Measurements from ENCODE around the gene FRAT1.

Gene FRAT1

DNA sequence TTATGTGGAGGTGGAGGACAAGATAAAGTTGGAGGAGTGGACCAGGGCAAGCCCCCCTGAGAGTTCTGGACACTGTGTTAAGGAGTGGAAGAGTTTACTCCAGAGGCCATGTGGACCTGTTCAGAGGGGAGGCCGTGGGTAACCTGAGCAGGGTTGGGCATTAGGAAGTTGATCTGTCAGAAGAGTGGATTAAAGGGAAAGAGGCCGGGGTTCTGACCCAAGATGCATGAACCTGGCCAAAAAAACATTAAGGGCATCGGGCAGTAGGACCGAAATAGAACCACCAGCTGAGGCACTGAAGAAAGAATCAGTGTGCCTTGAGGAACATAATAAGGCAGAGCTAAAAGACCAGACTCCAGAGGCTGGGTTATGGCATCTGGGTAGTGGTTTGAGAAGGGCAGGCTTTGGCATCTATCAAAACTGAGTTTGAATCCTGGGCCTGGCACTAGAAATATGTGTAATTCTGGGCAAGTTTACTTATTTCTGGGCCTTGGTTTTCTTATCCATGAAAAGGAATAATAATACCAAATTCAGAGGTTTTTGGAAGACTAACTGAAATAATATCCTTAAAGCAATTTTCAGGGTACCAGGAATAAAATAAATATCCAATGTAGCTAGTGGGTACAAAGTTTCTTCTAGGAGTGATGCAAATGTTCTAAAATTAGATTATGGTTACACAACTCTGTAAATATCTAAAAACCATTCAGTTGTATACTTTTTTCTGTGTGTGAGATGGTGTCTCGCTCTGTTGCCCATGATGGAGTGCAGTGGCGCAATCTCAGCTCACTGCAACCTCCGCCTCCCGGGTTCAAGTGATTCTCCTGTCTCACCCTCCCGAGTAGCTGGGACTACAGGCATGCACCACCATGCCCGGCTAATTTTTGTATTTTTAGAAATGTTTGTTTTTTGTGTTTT is 10.9 kb upstream of the FRAT1 start:
- DNase-seq: peak in 1 of 2 donors; percentile 24

DNA sequence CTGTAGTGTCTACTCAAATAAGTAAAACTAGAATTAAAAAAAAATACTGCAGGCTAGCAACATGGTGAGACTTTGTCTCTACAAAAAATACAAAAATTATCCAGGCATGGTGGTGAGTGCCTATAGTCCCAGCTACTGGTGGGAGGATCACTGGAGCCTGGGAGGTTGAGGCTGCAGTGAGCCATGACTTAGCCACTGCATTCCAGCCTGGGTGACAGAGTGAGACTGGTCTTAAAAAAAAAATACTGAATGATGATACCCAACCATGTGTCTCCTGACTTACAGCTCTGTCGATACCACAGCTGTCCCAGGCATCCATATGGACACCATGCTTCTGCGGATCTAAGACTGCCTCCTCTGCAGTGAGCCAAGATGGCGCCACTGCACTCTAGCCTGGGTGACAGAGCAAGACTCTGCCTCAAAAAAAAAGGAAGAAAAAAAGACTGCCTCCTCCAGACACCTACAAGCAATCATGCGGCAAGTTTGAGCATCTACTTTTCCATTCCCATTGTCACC is 7.9 kb upstream of the FRAT1 start:
- DNase-seq: no peak

DNA sequence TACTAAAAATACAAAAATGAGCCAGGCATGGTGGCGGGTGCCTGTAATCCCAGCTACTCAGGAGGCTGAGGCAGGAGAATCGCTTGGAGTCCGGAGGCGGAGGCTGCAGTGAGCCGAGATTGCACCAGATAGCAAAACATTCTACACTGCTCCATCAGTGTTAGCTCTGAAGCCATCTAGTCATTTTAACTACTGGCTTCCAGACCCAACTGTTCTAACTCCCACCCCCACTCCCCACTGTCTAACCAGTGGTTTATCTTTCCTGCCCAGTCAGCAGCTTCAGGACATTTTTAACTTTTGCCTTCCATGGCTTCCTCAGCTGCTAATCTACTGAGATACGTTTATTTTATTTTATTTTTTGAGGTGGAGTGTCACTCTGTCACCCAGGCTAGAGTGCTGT is 6.2 kb upstream of the FRAT1 start:
- no peak for DNase-seq

DNA sequence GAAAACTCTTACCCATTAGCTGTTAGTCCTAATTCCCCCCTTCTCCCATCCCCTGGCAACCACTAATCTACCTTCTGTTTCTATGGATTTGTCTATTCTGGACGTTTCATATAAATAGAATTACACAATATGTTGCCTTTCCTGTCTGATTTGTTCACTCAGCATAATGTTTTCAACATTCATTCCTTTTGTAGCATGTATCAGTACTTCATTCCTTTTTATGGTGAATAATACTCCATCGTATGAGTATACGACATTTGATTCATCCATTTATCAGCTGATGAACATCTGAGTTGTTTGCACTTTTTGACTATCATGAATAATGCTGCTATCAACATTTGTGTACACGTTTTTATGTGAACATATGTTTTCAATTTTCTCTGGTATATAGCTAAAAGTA is 4.4 kb upstream of the FRAT1 start:
- peak in 1 of 2 donors; percentile 30 for DNase-seq

DNA sequence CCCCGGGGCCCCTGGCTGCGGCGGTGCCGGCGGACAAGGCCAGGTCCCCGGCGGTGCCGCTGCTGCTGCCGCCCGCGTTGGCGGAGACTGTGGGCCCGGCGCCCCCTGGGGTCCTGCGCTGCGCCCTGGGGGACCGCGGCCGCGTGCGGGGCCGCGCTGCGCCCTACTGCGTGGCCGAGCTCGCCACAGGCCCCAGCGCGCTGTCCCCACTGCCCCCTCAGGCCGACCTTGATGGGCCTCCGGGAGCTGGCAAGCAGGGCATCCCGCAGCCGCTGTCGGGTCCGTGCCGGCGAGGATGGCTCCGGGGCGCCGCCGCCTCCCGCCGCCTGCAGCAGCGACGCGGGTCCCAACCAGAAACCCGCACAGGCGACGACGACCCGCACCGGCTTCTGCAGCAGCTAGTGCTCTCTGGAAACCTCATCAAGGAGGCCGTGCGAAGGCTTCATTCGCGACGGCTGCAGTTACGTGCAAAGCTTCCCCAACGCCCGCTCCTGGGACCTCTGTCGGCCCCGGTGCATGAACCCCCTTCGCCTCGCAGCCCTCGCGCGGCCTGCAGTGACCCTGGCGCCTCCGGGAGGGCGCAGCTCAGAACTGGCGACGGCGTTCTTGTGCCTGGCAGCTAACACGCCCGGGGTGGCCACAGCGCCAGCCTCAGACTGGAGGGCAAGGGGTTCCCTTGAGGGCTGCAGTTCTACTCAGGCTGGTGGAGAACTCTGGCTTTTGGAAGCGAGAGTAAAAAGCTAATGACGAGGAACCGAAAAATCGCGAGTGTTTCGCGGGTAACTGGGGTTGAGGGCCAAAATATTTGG is 804 bp downstream of the FRAT1 start:
- DNase-seq: peak; percentile 66 to 69

DNA sequence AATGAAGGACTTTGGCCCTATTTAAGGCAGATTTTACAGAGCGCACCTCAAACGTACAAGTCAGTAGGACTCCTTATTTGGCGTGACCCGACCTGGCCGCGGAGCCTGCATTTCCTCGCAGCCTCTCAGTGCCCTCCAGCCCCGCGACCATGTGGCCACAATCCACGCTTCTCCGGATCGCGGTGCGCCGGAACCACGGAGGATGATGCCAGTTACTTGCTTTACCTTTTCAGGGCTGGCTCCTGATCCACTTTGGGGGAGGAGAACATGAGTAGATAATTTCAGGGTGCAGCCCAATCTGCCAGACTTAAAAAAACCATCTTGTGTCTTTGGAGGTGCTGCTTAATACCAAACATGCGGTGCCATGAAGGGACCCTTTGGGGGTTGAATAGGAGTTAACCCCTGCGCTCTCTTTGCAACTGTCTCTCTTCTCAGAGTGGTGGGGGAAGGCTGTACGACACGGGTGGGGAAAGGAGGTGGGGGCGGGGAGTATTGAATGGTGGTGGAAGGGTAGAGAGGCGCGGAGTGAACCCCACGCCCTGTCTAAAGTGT is 1.5 kb downstream of the FRAT1 start:
- DNase-seq: no peak

DNA sequence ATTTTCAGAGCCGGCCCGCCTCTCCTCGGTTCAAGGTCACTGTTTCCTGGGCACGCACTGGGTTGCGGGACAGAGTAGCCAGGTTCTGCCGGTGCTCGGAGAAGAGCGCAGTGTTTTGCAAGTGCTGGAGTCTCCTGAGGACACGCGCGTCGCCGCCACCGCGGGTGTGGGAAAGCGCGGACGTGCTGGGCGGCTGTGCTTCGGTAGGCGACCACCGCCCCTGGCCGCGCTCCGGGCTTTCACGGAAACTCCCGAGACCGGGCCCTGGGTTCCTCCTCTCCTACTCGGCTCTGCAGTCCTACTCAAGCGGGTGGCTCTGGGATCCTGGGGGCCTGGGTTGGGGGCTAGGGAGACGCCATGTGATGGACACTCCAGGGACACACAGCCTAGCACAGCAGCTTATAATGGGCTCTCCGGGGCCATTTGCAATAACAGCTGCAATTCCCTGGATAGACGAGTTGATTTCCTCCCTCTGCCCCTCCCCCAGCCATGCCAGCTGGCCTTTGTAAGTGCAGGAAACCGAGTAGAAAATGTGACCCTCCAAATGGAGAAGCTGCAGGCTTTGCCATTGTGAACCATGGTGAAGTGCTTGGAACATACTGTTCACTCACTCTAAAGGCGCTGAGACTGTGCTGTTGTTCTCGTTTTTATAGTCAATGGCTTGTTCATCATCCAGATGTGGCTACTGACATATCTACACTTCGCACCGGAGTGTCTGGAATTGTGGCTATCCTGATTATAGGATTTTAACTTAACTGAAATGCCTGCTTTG is 2.1 kb downstream of the FRAT1 start:
- peak; percentile 84 to 85 for DNase-seq

DNA sequence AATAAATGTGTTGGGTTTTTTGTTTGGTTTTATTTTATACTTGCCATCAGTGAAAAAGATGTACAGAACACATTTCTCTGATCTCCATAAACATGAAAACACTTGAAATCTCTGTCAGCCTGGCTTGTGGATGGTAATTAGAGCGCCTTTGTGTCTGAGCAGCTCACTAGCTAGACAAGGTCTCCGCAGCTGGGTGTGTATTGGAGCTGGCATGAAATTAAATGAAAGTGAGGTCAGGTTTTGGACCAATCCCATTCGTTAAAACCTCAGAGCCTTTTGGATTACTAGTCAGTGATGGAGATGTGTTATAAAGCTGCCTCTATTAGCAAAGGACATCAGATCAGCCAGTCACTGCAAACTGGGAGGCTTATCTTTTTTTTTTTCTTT is 2.7 kb downstream of the FRAT1 start:
- DNase-seq: no peak

DNA sequence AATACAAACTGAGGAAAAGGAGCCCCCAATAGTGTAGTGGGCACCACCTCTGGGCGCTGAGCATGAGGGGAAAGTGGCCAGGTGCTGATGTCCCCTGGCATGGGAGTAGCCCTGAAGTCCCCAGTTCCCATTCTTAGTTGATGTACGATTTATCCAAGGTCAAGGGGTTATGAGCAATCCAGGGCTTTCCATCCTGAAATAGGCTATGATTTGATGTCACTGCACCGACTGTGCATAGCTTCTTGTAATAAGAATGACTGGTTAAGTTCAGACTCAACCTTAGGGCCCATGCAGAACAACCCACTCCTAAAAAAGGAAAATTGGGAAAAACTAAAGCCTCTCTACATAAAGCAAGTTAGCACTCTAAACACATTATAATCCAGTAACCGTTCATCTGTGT is 4.4 kb downstream of the FRAT1 start:
- DNase-seq: no peak

DNA sequence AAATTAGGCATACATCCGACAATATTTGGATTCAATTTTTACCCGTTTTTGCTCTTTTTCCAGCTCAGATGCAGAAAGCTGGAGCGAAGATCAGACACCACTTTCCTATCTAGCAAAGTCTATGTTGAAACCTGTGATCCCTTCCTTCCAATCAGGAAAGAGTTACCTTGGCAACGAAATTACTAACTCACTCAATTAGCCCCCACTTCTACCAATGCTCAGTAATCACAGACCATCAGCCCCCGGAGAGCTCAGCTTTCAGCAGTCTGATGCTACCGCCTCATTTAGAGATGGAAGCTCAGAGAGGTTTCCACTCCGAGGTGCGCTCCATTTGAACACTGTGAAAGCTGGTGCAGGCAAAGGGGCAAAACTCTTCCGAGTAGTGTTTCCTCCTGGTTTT is 6.7 kb downstream of the FRAT1 start:
- DNase-seq: no peak

DNA sequence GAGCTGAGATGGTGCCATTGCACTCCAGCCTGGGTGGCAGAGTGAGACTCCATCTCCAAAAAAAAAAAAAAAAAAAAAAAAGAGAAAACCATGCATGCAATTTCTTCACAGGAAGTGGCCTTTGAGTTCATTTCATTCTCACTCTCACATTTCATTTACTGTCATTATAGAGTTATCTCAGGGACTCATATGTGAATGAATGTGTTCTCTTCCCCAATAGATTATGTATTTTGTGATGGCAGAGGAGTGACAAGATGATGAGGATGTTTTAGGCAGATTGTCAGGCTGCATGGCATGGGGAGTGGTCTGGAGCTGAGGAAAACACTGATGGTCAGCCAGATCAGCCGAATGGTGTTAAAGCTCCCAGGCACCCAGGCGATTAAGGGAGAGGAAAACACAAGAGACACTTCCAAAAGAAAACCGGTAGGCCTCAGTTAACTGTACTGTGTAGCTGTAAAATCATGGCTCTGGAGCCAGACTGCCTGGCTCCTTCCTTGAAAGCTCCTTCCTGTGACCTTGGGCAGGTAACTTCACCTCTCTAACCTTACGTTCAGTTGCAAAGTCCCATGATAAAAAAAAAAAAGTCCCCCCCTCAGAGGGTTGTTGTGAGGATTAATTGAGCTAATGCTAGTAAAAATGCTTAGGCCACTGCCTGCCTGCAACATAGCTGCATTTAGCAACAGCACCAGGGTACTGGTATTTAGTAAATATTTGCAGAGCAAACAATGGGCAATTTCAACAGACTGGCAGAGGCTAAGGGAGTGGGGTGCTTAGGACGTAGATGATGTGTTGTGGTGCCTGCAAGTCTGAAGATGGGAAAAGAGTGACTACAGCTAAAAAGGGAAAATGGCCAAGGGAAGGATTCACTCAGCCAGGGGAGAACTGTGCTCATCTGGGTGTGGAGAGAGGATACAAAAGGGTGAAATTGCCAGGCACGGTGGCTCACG is 8.6 kb downstream of the FRAT1 start:
- no peak for DNase-seq

DNA sequence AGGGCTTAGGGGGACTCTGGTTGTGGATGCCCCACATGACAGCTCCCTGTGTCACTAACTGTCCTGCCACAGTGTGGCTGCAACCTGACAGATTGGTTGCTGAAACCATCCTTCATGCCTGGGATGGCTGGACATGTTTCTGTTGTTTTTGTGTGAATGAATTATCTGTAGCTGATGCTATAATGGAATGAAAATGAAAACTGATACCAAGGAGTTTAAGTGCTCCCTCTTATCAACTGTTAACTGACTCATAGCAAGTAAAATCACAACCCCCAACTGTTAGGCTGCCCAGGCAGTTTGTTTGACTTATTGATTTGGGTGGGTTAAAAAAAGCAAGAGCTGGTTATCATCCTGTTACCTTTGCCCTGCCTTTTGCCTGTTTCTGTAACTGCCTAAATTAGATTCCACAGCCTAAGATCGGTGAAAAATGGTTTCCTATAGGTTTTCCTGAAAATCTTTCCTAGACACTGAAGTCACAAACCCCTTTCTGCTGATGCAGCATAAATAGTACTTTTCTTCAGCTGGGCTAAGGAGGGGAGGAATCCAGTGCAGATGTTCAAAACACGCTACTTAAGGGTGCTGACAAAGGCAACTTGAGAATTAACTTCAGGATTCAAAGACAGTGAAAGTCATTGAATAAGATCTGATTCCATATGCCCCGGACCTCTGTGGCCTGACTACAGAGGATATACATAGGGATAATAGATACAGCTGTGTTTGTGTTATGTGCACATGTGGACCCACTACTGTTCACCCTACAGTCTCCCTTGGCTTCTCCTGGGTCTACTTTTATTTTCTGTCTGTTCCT is 9.8 kb downstream of the FRAT1 start:
- no peak for DNase-seq

DNA sequence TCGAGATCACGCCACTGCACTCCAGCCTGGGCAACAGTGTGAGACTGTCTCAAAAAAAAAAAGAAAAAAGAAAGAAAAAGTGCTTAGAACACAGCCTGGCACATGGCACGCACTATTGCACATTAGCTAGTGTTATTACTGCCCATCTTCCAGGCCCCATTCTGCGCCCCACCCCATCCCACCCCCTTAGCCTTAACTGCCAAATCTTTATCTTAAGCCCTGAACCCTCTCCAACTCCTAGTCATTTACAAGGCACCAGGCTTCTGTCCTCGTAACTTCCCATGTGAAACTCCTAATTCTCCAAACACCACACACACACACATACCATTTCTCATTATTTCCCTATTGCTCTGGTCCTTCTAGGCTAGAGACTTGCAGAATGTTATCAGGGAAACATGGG is 10.7 kb downstream of the FRAT1 start:
- no peak for DNase-seq

DNA sequence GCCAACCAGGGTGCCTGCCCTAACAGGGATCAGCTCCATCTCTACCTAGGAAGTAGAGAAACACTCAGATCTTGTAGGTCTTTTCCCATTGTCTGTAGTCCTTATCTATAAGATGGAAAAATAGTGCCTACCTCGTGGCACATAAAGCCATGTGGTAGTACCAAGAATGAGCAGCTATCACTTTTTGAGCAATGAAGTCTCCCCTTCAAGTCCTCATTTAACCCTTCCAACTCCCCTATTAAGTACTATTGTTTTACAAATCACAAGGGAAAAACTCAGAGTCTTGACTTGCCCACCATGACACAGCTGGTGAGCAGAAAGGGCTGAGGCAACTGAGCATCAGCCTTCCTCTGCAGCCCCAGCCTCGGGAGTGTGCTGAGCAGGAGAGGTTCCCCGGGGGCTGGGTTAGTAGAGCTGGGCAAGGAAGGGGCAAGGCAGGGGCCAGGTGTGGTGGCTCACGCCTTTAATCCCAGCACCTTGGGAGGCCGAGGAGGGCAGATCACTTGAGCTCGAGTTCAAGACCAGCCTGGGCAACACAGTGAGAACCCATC is 12.2 kb downstream of the FRAT1 start:
- DNase-seq: no peak

DNA sequence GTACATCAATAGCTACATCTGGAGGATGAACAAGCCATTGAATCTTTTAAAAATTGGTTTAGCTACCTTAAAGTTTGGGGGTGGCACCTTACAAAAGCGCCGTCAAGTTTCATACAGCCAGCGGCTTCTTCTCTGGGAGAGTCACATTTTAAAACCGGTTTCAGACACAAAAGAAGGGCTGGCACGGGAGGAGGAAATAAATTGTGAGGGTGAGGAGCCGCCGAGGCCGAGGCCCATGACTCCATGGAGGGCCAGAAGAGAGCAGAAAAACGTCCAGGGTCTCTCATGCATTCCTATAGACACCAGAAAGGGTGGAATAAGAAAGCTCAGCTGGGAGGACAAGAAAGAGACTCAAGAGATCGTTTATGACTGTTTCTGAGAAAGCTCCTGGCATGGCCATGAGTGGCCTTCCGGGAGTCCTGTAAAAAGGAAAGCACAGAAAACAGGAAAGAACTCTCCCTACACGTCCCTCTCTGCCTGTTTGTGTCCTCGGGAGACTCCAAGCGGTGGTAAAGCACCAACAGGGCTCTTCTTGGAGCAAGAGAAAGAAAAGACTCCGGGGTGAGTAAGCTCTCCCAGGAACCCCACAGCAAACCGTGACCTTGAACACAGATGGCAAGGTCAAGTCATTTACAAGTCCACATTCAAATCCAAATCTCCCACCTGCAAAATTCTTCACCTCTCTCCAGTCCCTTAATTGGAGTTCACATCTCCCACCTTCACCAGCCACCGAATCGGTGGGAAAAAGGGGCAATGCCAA is 13.7 kb downstream of the FRAT1 start:
- peak; percentile 38 to 70 for DNase-seq

DNA sequence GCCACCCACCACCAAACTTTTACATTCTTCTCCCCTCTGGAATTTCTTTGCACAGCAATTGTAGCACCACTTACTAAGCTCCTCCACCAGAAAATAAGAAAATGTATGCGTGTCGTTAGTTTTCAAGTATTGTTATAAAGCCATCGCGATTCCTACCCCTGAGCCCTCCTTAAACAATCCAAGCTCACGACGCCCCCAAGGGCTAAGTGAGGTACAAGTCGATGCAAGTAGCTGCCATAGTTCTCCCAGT is 14.2 kb downstream of the FRAT1 start:
- DNase-seq: peak in 1 of 2 donors; percentile 24

DNA sequence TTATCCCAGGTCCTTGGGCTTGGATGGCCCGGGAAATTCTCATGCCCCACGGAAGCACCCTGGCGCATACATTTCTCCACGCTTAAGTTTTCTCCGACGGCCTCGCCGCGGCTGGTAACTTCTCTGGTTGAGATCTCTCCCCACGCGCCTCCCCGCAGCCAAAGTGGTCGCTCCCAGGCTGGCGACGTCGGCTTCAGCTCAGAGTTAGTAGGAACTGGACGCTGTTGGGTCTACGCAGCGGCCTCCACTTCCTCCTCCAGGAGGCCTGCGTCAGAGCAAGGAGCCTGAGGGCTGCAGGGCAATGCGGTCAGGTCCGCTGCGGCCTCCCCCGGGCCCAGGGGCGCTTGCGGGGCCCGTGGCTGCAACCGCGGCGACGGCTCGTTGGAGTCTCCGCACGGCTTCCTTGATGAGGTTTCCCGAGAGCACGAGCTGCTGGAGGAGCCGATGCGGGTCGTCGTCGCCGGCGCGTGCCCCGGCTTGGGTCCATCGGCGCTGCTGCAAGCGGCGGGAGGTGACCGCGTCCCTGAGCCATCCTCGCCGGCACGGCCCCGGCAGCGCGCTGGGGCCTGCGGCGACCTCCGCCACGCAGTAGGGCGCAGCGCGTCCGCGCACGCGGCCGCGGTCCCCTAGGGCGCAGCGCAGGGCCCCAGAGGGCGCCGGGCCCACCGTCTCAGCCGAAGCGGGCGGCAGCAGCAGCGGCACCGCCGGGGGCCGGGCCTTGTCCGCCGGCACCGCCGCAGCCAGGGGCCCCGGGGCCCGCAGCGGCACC is 14.7 kb downstream of the FRAT1 start:
- peak; percentile 85 to 92 for DNase-seq

DNA sequence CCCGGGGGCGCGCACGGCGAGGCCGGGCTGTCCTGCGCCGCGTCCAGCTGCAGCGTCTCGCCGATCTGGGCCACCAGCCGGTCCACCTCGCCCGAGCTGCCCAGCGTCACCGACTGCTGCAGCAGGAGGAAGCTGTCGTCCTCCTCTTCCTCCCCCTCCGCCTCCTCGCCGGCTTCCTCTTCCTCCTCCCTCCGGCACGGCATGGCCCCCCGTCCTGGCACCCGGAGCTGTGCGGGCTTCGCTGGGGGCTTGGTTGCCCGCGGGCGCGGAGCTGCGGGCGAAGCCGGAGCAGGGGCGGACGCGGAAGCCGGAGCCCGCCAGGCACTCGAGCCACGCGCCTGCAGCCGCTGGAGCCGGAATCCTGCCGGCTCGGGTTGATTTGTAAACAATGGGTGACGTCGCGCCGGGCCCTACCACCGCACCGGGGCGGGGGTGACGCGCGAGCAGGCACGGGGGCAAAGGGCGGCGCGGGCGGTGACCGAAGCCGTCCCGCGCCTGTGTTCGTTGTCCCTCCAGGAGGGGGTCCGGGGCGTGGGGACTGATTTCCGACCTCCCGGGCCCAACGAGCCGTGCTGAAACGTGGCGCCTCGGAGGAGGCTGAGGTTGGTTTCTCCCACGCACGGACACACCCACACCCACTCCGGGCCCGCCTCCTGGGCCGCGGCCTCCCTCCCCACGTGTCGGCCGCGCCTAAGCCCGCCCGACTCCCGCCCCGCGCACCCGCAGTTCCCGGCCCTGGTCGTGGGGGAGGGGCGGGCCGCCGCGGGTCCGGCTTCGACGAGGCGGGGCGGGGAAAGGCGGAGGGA is 15.5 kb downstream of the FRAT1 start, which contains the start of gene FRAT2:
FRAT2 (minus strand) TSS at position 360 of the 806 bp plus-strand sequence; CDS start at position 203, 157 bp downstream.
- peak; percentile 90 to 91 for DNase-seq
